MM.1S (cell line): Measurements from ENCODE around the gene GPR135.

Source experiments
- CTCF ChIP-seq: fragments of 300-600 bp; sonication (generic); IDR thresholded peaks from 2 replicates; pipeline ENCODE4 v1.5.1; 2016; ENCODE audit warnings: antibody characterized with exemption, low read length, mixed read lengths
- EZH2 ChIP-seq: fragments of 300-600 bp; sonication (generic); optimal IDR thresholded peaks from 2 replicates; pipeline ENCODE3; 2017; ENCODE audit warnings: low read depth, mild to moderate bottlenecking, antibody characterized with exemption, low read length, mixed read lengths

- TF ChIP-seq CTCF (no peak), EZH2 (no peak)
Observed at GRCh38 chr14:59424341-59425071, 40.7 kb downstream of the GPR135 start.
